NOMO-1 (cell line): ENCODE data around the gene CAMKK1.
"Not testable (repeated sequence)": the region's sequence is repeated elsewhere in the genome, so short reads cannot be mapped to it uniquely, and the experiment has no call there.

Source experiments
- DNase-seq, 2 experiments: peaks; one replicate each; lab custom pipeline; 2025; ENCODE audit not compliant: unreplicated experiment in 2 of 2; lab: John Stamatoyannopoulos, UW

CAMKK1 gene

GRCh38 chr17:3880983-3881382, 11.9 kb downstream of the CAMKK1 start:
- DNase-seq, result no peak

DNA sequence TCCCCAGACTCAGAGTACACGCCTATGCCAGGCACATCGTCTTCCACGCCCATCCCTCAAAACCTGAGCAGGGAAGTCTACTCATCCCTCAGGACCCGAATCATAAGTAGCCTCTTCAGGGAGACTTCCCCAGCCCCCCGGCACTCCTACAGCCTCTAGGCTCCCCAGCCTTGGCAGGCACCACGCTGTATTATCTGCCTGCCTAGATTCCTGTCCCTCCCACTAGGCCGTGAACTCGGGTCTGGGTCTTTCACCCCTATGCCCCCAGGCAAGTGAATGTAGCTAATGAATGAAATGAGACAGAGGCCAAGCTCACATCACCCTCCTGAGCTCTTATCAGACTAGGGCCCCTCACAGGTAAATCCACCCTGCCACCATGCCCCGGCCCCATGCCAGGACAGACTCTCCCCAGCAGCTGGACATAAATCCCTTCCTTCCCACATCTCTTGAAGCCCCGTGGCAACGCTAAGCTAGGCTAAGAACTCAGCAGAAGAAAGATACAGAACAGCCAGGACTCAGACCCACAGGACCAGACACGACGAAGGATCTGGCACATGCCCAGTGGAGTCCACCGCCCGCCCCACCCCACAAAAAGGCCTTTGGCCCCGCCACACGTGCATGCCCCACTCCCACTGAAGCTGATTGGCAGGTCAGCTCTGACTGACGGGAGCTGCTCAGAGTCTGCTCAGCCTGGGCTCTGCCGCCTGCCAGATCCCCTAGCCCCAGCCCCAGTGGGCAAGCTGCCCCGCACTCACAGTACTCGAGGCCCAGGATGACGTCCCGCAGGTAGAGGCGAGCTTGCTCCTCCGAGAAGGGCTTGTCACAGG, 13.0 kb downstream of the CAMKK1 start:
- no peak for DNase-seq

GRCh38 chr17:3879186-3879585, 13.7 kb downstream of the CAMKK1 start:
- no peak for DNase-seq

DNA sequence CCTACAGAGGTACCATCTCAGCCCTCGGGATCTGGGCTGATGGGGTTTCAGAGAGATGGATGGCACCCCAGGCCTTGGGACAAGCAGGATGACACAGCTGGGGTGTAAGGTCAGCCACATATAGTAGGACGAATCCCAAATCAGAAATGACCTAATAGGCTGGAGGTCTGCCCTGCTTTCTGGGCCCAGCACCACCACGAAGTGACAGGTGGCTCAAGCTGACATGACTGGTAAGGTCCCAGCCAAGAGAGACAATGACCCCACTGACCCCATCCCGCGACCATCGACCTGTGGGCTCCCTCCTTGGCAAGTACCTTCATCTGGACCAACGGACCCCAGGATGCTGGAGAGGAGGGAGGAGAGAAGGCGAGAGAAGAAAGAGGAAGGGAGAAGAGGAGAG, 15.6 kb downstream of the CAMKK1 start:
- no peak for DNase-seq

DNA sequence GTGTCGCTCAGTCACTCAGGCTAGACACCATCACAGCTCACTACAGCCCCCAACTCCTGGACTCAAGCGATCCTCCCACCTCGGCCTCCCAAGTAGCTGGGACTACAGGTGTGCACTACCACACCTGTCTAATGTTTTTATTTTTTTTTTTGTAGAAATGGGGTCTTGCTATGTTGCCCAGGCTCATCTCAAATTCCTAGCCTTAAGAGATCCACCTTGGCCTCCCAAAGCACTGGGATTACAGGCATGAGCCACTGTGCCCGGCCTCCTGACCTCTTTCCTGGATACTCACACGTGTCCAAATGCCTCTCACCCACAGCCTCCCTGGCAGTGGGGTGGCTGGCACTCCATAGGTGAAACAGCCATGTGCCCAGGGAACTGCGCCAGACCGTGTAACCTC, 17.5 kb downstream of the CAMKK1 start:
- no peak for DNase-seq

GRCh38 chr17:3873862-3874261, 19.0 kb downstream of the CAMKK1 start:
- no peak for DNase-seq

GRCh38 chr17:3870871-3871306, 22.0 kb downstream of the CAMKK1 start:
- DNase-seq, result no peak

DNA sequence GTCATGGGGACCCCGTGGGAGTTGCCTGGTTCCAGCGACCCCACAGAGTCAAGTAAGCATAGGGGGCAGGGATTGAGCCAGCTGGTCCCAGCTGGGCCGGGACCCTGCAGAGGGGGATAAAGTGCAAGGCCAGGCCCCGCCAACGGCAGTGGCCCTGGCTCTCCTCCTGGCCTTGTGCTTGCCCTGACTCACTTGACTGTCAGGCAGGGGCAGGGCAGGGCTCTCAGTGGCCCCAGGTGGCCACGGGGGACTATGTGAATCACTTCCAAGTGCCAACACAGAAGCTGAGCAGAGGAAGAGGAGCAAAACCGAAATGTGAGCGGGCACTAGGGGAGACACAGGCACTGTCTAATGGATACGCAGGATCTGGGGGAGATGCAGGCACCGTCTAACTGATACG, 25.2 kb downstream of the CAMKK1 start:
- no peak for DNase-seq

GRCh38 chr17:3867106-3867505, 25.7 kb downstream of the CAMKK1 start:
- no peak for DNase-seq

DNA sequence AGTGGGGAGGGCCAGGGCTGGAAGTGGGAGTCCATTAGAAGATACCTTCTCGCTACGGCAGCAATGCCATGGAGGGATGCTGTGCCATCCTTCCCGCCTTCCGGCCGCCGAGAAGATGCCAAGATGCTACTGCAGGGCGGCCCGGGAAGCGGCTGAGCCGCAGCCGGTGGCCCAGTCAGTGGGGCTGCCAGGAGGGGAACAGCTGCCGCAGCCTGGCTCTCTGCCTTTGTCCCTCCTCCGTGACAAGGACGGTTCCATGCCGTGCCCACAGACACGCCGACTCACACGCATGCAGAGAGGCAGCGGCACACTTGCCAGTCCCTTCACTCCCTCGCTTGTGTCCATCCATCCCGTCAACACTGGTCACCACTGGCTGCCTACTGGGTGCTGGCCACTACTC, 26.6 kb downstream of the CAMKK1 start:
- DNase-seq, result no peak

GRCh38 chr17:3865176-3865575, 27.7 kb downstream of the CAMKK1 start:
- no peak for DNase-seq

DNA sequence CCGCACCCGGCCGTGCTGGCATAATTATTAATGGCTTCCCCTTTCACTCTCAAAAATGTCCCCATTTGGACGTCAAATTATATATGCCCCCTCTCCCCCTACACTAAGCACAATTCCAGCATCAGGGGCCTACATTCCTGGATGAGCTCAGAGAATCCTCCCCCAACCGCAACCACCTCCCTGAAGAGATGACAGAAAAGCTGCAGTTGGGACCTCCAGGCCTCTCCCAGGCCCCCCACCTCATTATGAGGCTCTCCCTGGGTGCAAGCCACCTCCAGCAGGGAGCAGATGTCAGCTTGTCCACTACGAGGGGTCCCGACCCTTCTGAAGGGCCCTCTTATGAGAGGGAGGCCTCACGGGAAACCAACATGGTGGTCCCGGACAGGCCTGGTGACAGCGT, 28.3 kb downstream of the CAMKK1 start:
- DNase-seq, result no peak

DNA sequence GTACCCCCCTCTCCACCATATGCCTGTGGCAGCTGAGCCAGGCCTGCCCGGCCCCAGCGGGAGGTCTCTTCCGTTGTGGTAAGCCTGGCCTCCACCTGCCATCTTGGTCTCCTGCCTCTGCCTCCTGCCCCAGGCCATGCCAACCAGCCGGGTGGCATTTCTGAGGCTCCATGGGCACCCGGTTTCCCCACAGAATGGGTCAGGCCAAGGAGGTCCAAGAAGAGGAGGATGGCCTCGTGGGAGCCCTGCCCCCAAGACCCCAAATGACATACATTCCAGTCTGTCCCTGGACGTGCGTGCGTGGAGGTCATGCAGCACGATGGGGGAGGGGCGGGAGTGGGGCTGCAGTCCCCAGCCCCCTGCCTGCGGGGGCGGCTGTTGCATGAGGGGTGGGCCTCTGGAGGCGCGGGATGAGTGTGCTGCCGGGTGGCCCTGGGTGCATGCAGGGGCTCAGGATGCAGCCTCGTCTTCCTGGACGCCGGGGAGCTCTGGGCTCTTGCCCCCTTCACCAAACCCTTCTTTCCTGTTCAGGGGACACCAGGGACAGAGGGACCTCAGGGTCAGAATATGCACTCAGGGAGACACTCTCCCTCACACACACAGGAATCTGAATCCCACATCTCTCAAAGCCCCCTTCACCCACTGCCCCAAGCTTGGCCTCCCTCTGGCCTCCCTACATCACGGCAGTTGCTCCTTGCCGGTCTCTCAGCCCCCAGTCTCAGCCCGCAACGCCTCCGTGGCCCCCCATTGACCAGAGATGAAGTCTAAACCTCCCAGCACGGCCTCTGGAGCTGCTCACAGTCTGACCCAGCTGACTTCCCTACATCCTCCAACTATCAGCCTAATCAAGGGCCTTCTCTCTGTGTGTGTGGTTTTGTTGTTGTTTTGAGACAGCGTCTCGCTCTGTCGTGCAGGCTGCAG, 30.8 kb downstream of the CAMKK1 start:
- DNase-seq, result no peak

- DNase-seq, result no peak
These were observed 31.7 kb downstream of the CAMKK1 start for GRCh38 chr17:3860939-3861700.

- DNase-seq, result no peak
These were observed 32.9 kb downstream of the CAMKK1 start for GRCh38 chr17:3859940-3860339.

GRCh38 chr17:3857261-3858105, 35.4 kb downstream of the CAMKK1 start:
- no peak for DNase-seq

GRCh38 chr17:3854204-3854603, 38.6 kb downstream of the CAMKK1 start:
- not testable (repeated sequence) for DNase-seq

DNA sequence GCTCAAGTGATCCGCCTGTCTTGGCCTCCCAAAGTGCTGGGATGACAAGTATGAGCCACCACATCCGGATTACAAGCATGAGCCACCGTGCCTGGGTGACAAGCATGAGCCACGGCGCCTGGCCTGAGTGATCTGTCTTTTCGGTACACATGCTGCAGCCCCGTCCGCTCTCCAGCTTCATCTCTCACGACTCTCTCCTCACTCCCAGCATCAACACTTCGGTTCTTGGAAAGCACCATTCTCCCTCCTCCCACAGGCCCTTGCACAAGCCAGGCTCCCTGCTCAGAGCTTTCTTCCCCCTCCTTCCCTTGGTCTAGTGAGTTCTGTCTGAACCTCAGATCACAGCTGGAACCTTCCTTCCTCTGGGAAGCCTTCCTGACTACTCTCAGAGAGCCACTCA, 40.3 kb downstream of the CAMKK1 start:
- no peak for DNase-seq

- no peak for DNase-seq
These were observed 41.3 kb downstream of the CAMKK1 start for GRCh38 chr17:3851461-3852100.
